IMR-90 (cell line): ENCODE data around the gene MAP6. TPM values are rescaled to one million over a fixed set of nuclear protein-coding genes. Genes with fewer than 3 reads are reported as not detected.

Experiments used
- ATAC-seq: fragments of 200-7000 bp; cut with Tn5 transposase; 2 replicates; pipeline ENCODE4 v1.9.1; 2020; ENCODE audit warnings: low read depth, mild to moderate bottlenecking, moderate library complexity
- BruUV-seq: library from RNA; stranded (reverse); fragments of 400-500 nt; replicated peaks from 2 replicates; lab custom pipeline; 2021; lab: Mats Ljungman, UMichigan
- CTCF ChIA-PET: fragments of 300-600 bp; formaldehyde crosslinking; extraction: SDS; loops from one replicate; lab custom pipeline; 2021; ENCODE audit warnings: antibody characterized with exemption; lab: Yijun Ruan, JAX
- POLR2A ChIA-PET: fragments of 300-600 bp; sonication (Branson Sonifier 250); formaldehyde crosslinking; loops from one replicate; lab custom pipeline; 2022; ENCODE audit warnings: antibody characterized with exemption; ENCODE audit not compliant: unreplicated experiment; lab: Charles Lee
- DNase-seq: peaks from one replicate; pipeline ENCODE4 v3.0.0; 2013
- H2AFZ ChIP-seq: replicated peaks from 2 replicates; pipeline ENCODE3; 2013; ENCODE audit warnings: low read length, mild to moderate bottlenecking; ENCODE audit not compliant: poor library complexity
- H2AK5ac ChIP-seq: 2 replicates; pipeline ENCODE4 v1.6.1; 2013; ENCODE audit warnings: low read depth, low read length, inconsistent platforms
- H2AK9ac ChIP-seq: replicated peaks from 2 replicates; pipeline ENCODE3; 2013; ENCODE audit warnings: mild to moderate bottlenecking, low read depth, low read length, moderate library complexity; ENCODE audit not compliant: poor library complexity
- H2BK120ac ChIP-seq: 2 replicates; pipeline ENCODE4 v1.6.1; 2013; ENCODE audit warnings: low read depth, low read length, inconsistent platforms
- H2BK15ac ChIP-seq: 3 replicates; pipeline ENCODE4 v1.6.1; 2013; ENCODE audit warnings: low read depth, low read length, inconsistent platforms
- H2BK20ac ChIP-seq: 2 replicates; pipeline ENCODE4 v1.6.1; 2013; ENCODE audit warnings: low read depth, mild to moderate bottlenecking, inconsistent platforms, low read length, moderate library complexity
- H2BK5ac ChIP-seq: 2 replicates; pipeline ENCODE4 v1.6.1; 2013; ENCODE audit warnings: mild to moderate bottlenecking, low read depth, low read length, inconsistent platforms; ENCODE audit not compliant: poor library complexity, severe bottlenecking
- H3K14ac ChIP-seq: replicated peaks from 2 replicates; pipeline ENCODE4 v1.6.1; 2013; ENCODE audit warnings: low read depth, low read length, inconsistent platforms
- H3K18ac ChIP-seq: 2 replicates; pipeline ENCODE4 v1.6.1; 2013; ENCODE audit warnings: low read depth, low read length, control low read depth
- H3K23ac ChIP-seq: 2 replicates; pipeline ENCODE4 v1.6.1; 2013; ENCODE audit warnings: low read depth, low read length, inconsistent platforms
- H3K27ac ChIP-seq: 2 replicates; pipeline ENCODE4 v1.5.1; 2013; ENCODE audit warnings: mild to moderate bottlenecking, control low read depth, low read length; ENCODE audit not compliant: insufficient read depth
- H3K27me3 ChIP-seq: 2 replicates; pipeline ENCODE4 v1.6.1; 2013; ENCODE audit warnings: low read length; ENCODE audit not compliant: control insufficient read depth, insufficient read depth
- H3K36me3 ChIP-seq: 2 replicates; pipeline ENCODE4 v1.6.1; 2013; ENCODE audit warnings: low read length, mixed read lengths; ENCODE audit not compliant: control insufficient read depth, insufficient read depth
- H3K4ac ChIP-seq: 2 replicates; pipeline ENCODE4 v1.6.1; 2013; ENCODE audit warnings: low read depth, low read length, inconsistent platforms
- H3K4me1 ChIP-seq: 2 replicates; pipeline ENCODE4 v1.6.1; 2013; ENCODE audit warnings: low read length, mixed read lengths; ENCODE audit not compliant: control insufficient read depth, insufficient read depth
- H3K4me2 ChIP-seq: 2 replicates; pipeline ENCODE4 v1.6.1; 2013; ENCODE audit warnings: low read depth, mild to moderate bottlenecking, control low read depth, low read length, moderate library complexity
- H3K4me3 ChIP-seq: 2 replicates; pipeline ENCODE4 v1.5.1; 2013; ENCODE audit warnings: low read depth, mild to moderate bottlenecking, control low read depth, low read length, moderate library complexity; ENCODE audit not compliant: insufficient read depth
- H3K56ac ChIP-seq: 2 replicates; pipeline ENCODE4 v1.6.1; 2013; ENCODE audit warnings: low read length, inconsistent platforms; ENCODE audit not compliant: insufficient read depth; ENCODE audit errors: extremely low read depth
- H3K79me1 ChIP-seq, 2 experiments: 2 replicates each; pipeline ENCODE4 v1.6.1; 2013; ENCODE audit warnings: low read length in 2 of 2, inconsistent platforms in 1 of 2, low read depth in 1 of 2
- H3K9ac ChIP-seq: 2 replicates; pipeline ENCODE4 v1.6.1; 2013; ENCODE audit warnings: low read depth, low read length, control low read depth
- H3K9me1 ChIP-seq: 2 replicates; pipeline ENCODE4 v1.6.1; 2013; ENCODE audit warnings: low read length, inconsistent platforms; ENCODE audit not compliant: insufficient read depth
- H3K9me3 ChIP-seq: 2 replicates; pipeline ENCODE4 v1.6.1; 2013; ENCODE audit warnings: low read length; ENCODE audit not compliant: control insufficient read depth, insufficient read depth
- H4K20me1 ChIP-seq: 2 replicates; pipeline ENCODE4 v1.6.1; 2013; ENCODE audit warnings: low read length, inconsistent platforms; ENCODE audit not compliant: insufficient read depth
- H4K5ac ChIP-seq: 2 replicates; pipeline ENCODE4 v1.6.1; 2013; ENCODE audit warnings: mild to moderate bottlenecking, low read depth, low read length, control low read depth
- H4K8ac ChIP-seq, 2 experiments: 2 replicates each; pipeline ENCODE4 v1.6.1; 2013; ENCODE audit warnings: low read depth in 2 of 2, low read length in 2 of 2, control low read depth in 1 of 2, inconsistent platforms in 1 of 2
- H4K91ac ChIP-seq: 2 replicates; pipeline ENCODE4 v1.6.1; 2013; ENCODE audit warnings: low read depth, low read length, inconsistent platforms; ENCODE audit not compliant: insufficient read depth
- BHLHE40 ChIP-seq: fragments of 150-350 bp; IDR thresholded peaks from 2 replicates; pipeline ENCODE4 v1.6.1; 2016; ENCODE audit warnings: mild to moderate bottlenecking, low read depth, low read length
- CEBPB ChIP-seq: IDR thresholded peaks from 2 replicates; pipeline ENCODE4 v1.6.1; 2012; ENCODE audit warnings: low read depth, low read length, improper control_type of control experiment
- CHD1 ChIP-seq: IDR thresholded peaks from 2 replicates; pipeline ENCODE4 v1.6.1; 2012; ENCODE audit warnings: low read depth, low read length, improper control_type of control experiment
- FOS ChIP-seq: fragments of 150-350 bp; IDR thresholded peaks from 2 replicates; pipeline ENCODE4 v1.6.1; 2016; ENCODE audit warnings: low read depth, low read length
- MAFK ChIP-seq: IDR thresholded peaks from 2 replicates; pipeline ENCODE4 v1.6.1; 2012; ENCODE audit warnings: low read depth, low read length, improper control_type of control experiment
- MAZ ChIP-seq: IDR thresholded peaks from 2 replicates; pipeline ENCODE4 v1.6.1; 2012; ENCODE audit warnings: low read depth, mild to moderate bottlenecking, low read length, improper control_type of control experiment, moderate library complexity, borderline replicate concordance
- MXI1 ChIP-seq: IDR thresholded peaks from 2 replicates; pipeline ENCODE4 v1.6.1; 2012; ENCODE audit warnings: low read depth, mild to moderate bottlenecking, low read length, moderate library complexity, borderline replicate concordance
- NFE2L2 ChIP-seq: fragments of 150-350 bp; IDR thresholded peaks from 2 replicates; pipeline ENCODE4 v1.6.1; 2016; ENCODE audit warnings: low read depth, mild to moderate bottlenecking, low read length
- POLR2A ChIP-seq: IDR thresholded peaks from 2 replicates; pipeline ENCODE4 v1.6.1; 2012; ENCODE audit warnings: mild to moderate bottlenecking, low read depth, low read length
- RAD21 ChIP-seq: IDR thresholded peaks from 2 replicates; pipeline ENCODE4 v1.6.1; 2012; ENCODE audit warnings: low read length, improper control_type of control experiment
- RCOR1 ChIP-seq: IDR thresholded peaks from 2 replicates; pipeline ENCODE4 v1.6.1; 2012; ENCODE audit warnings: mild to moderate bottlenecking, low read length, improper control_type of control experiment; ENCODE audit not compliant: insufficient replicate concordance
- RFX5 ChIP-seq: IDR thresholded peaks from 2 replicates; pipeline ENCODE4 v1.8.0; 2012; ENCODE audit warnings: low read depth, mild to moderate bottlenecking, low read length, moderate library complexity
- USF2 ChIP-seq: fragments of 150-350 bp; IDR thresholded peaks from 2 replicates; pipeline ENCODE4 v1.6.1; 2017; ENCODE audit warnings: mild to moderate bottlenecking, antibody characterized with exemption, low read length, low read depth
- WGBS, 2 experiments: methylation state at CpG; one replicate each; pipeline versions ENCODE4 v1.1.5 to v1.1.7; 2013; ENCODE audit warnings: missing lambda C conversion rate in 2 of 2; ENCODE audit not compliant: insufficient read length in 1 of 2; ENCODE audit errors: extremely low coverage in 2 of 2; 5-methylcytosine and 5-hydroxymethylcytosine counted together
- dilution Hi-C: fragments of 300-500 bp; cut with HindIII; formaldehyde crosslinking; loops from one replicate; pipeline ENCODE4 v1.14.3; 2018; ENCODE audit warnings: low sequenced_read_pairs; ENCODE audit not compliant: unreplicated experiment
- in situ Hi-C: fragments of 300-500 bp; cut with MboI; formaldehyde crosslinking; loops from 3 replicates; pipeline ENCODE4 v1.14.3; 2019; ENCODE audit warnings: low sequenced_read_pairs, inconsistent platforms, mixed read lengths
- intact Hi-C: fragments of 100-400 bp; cut with micrococcal nuclease; formaldehyde crosslinking; loops from 2 replicates; pipeline ENCODE4 v1.10.0; 2022
- polyA plus RNA-seq, 3 experiments: library from polyadenylated mRNA; depleted of rRNA; stranded (reverse); fragments of >200 nt; gene quantifications; 2 replicates each; pipeline ENCODE4 v1.2.3, GENCODE V29; 2012; ENCODE audit warnings: low replicate concordance in 1 of 3
- total RNA-seq: library from RNA; depleted of rRNA; stranded (reverse); fragments of >200 nt; gene quantifications from 2 replicates; pipeline ENCODE4 v1.2.3, GENCODE V29; 2012
- TF ChIP-seq, protein P1 (sequence below): fragments of 150-350 bp; IDR thresholded peaks from 2 replicates; pipeline ENCODE4 v1.6.1; 2016; ENCODE audit warnings: low read depth, mild to moderate bottlenecking, low read length, moderate library complexity, borderline replicate concordance
- TF ChIP-seq, protein P2 (sequence below): conservative IDR thresholded peaks from 2 replicates; pipeline ENCODE4 v1.5.1; 2012; ENCODE audit warnings: mild to moderate bottlenecking, low read depth, low read length, improper control_type of control experiment

MAP6 gene
- total and polyA plus RNA-seq, 2 of the 4 experiments (the other 2 are of a cell fraction): 3.0 to 3.4 TPM

DNA sequence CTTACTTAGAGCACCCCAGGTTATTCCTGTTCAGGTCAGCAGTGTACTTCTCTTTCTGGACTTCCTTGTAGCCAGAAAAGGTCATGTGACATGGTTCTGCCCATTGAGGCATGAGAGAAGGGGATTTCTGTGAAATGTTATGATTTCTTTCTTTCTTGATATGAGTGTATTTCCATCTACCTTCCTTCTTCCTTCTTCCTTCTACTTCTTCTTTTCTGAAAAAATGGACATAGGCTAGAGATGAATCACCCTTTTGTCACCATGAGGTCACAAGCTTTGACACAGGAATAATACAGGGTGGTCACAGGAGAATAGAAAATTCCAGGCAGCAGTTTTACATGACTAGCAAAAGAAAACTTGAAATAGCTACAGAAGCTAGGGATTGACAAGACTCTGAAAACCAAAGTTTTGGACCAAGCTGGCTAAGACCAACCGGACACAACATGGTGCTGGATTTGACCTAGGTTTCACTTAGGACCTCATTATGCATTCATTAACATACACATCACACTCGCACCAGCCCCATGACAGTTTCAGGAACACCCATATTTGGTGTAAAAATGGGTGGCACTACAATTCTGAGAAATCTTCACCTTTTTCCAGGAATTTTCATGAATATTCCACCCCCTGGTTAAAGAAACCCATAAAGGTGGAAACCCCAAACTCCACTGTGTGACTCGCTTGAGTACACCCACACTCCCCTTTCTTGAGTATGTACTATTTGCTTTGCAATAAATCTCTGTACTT lies 21.2 kb upstream of the MAP6 start:
- no peaks in the 10 kb centered on the region for H3K79me1 ChIP-seq
- no peak overlapping the region for H3K18ac ChIP-seq
- H3K4me2 ChIP-seq: no peak overlapping the region
- H4K91ac ChIP-seq: no peak overlapping the region
- no peak overlapping the region for H3K27ac ChIP-seq
- no TSS peak for BruUV-seq
- H2AK5ac ChIP-seq: no peak overlapping the region
- no peaks in the 10 kb centered on the region for H3K4me1 ChIP-seq
- H3K4ac ChIP-seq: no peak overlapping the region
- H3K14ac ChIP-seq: no peak overlapping the region
- no peak overlapping the region for H3K23ac ChIP-seq
- no peak overlapping the region for H2AFZ ChIP-seq
- ATAC-seq: no peak
- WGBS, 2 experiments: no CpG with 5 or more reads among the region's 3 CpGs
- TF ChIP-seq CHD1: no peak
- no peak for TF ChIP-seq BHLHE40
- TF ChIP-seq, protein P1, sequence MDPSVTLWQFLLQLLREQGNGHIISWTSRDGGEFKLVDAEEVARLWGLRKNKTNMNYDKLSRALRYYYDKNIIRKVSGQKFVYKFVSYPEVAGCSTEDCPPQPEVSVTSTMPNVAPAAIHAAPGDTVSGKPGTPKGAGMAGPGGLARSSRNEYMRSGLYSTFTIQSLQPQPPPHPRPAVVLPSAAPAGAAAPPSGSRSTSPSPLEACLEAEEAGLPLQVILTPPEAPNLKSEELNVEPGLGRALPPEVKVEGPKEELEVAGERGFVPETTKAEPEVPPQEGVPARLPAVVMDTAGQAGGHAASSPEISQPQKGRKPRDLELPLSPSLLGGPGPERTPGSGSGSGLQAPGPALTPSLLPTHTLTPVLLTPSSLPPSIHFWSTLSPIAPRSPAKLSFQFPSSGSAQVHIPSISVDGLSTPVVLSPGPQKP: no peak
- TF ChIP-seq RCOR1: no peak
- TF ChIP-seq, protein P2, sequence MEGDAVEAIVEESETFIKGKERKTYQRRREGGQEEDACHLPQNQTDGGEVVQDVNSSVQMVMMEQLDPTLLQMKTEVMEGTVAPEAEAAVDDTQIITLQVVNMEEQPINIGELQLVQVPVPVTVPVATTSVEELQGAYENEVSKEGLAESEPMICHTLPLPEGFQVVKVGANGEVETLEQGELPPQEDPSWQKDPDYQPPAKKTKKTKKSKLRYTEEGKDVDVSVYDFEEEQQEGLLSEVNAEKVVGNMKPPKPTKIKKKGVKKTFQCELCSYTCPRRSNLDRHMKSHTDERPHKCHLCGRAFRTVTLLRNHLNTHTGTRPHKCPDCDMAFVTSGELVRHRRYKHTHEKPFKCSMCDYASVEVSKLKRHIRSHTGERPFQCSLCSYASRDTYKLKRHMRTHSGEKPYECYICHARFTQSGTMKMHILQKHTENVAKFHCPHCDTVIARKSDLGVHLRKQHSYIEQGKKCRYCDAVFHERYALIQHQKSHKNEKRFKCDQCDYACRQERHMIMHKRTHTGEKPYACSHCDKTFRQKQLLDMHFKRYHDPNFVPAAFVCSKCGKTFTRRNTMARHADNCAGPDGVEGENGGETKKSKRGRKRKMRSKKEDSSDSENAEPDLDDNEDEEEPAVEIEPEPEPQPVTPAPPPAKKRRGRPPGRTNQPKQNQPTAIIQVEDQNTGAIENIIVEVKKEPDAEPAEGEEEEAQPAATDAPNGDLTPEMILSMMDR: no peak
- TF ChIP-seq FOS: no peak
- TF ChIP-seq MXI1: no peak
- TF ChIP-seq CEBPB: no peak
- TF ChIP-seq NFE2L2: no peak
- TF ChIP-seq POLR2A: no peak
- no peak for TF ChIP-seq RFX5
- TF ChIP-seq RAD21: no peak
- TF ChIP-seq MAZ: no peak
- no peak for TF ChIP-seq MAFK
- no peak for TF ChIP-seq USF2
- H2BK5ac ChIP-seq: no peak overlapping the region
- CTCF ChIA-PET: no interaction called here
- no peak overlapping the region for H2AK9ac ChIP-seq
- H3K27me3 ChIP-seq: peaks cover 8% of the 10 kb centered on the region
- in situ Hi-C loops: no loop called here
- H3K9me1 ChIP-seq: no peaks in the 10 kb centered on the region
- H2BK15ac ChIP-seq: no peak overlapping the region
- H3K36me3 ChIP-seq: no peaks in the 10 kb centered on the region
- no peak for DNase-seq
- no peak overlapping the region for H4K5ac ChIP-seq
- no peak overlapping the region for H2BK120ac ChIP-seq
- no peak overlapping the region for H2BK20ac ChIP-seq
- no peak overlapping the region for H3K4me3 ChIP-seq
- intact Hi-C loops: no loop called here
- no peak overlapping the region for H3K9ac ChIP-seq
- peaks cover 4% of the 10 kb centered on the region; the same call in 1 of the 2 replicates for H3K9me3 ChIP-seq
- dilution Hi-C loops: no loop called here
- no peak overlapping the region for H4K8ac ChIP-seq
- POLR2A ChIA-PET: no interaction called here
- no peaks in the 10 kb centered on the region for H4K20me1 ChIP-seq
- H3K56ac ChIP-seq: no peak overlapping the region
